ENCODE measurements around the gene LRRC4C. TPM values are rescaled to one million over a fixed set of nuclear protein-coding genes. Genes with fewer than 3 reads are reported as not detected.

Gene LRRC4C
- total and polyA plus RNA-seq, 10 of the 15 experiments (the other 5 are each of a cell fraction or from before 2014, with no cell fraction given), result 1.5 TPM; not detected in 9

GRCh38 chr11:40100162-40100553 is 1359.3 kb downstream of the LRRC4C start:
- no peaks in the 10 kb centered on the region for H3K9me3 ChIP-seq (replicated peaks; ENCODE audit: control insufficient read depth, insufficient read depth, low read length)
- ChIA-PET POLR2A (interaction anchor here (0.7 kb wide), 1 partner anchor 944 kb away, joined by 6 read pairs; no protein-coding TSS in a partner anchor), RAD21 (ENCODE audit: unreplicated experiment) (no interaction called here), CTCF (interaction anchor here (1.1 kb wide), 1 partner anchor 14 kb away, joined by 3 read pairs; no protein-coding TSS in a partner anchor), SMC1A (ENCODE audit: uncharacterized antibody, unreplicated experiment) (no interaction called here)
- in situ Hi-C loops (cut with MboI), result no loop called here
- ATAC-seq (no peak), FAIRE-seq (no peak), DNase-seq (ENCODE audit: low read depth, low spot score) (no peak)
- H3K9ac ChIP-seq (ENCODE audit: control insufficient read depth, insufficient read depth, low read length), result no peak overlapping the region
- H3K4me1 ChIP-seq (ENCODE audit: control insufficient read depth, insufficient read depth, low read length), result no peaks in the 10 kb centered on the region
- intact Hi-C loops (cut with micrococcal nuclease; ENCODE audit: unreplicated experiment), result no loop called here
- H3K27ac ChIP-seq (ENCODE audit: control insufficient read depth, insufficient read depth), result no peak overlapping the region
- no peaks in the 10 kb centered on the region for H3K36me3 ChIP-seq (ENCODE audit: control insufficient read depth in 2 of 2, insufficient read depth in 2 of 2, low read length in 1 of 2)
- WGBS (ENCODE audit: insufficient coverage, insufficient replicate concordance, low lambda C conversion rate, missing lambda C conversion rate), result 24% methylated on average over 5 of the region's 5 CpGs
- H3K4me2 ChIP-seq (ENCODE audit: control insufficient read depth, insufficient read depth), result no peak overlapping the region
- no peak overlapping the region for H3K4me3 ChIP-seq
- H3K79me2 ChIP-seq (ENCODE audit: control insufficient read depth, insufficient read depth, low read length), result no peaks in the 10 kb centered on the region
- no peak overlapping the region for H2AFZ ChIP-seq (ENCODE audit: control insufficient read depth, low read depth, low read length)
- no peaks in the 10 kb centered on the region for H4K20me1 ChIP-seq (ENCODE audit: control insufficient read depth, insufficient read depth)
- no peaks in the 10 kb centered on the region for H3K27me3 ChIP-seq (replicated peaks in 1 of 2; ENCODE audit: control insufficient read depth in 2 of 2, insufficient read depth in 2 of 2, low read length in 1 of 2)
- no TSS peak for BruUV-seq (replicated peaks)
- no peak for TF ChIP-seq RAD21 (IDR thresholded peaks at IDR 0.05; ENCODE audit: insufficient read depth, low read depth, low read length)
- no peak for TF ChIP-seq ASH2L (IDR thresholded peaks at IDR 0.05; ENCODE audit: borderline replicate concordance, low read depth)
- no peak for TF ChIP-seq ZBTB33 (IDR thresholded peaks at IDR 0.05)
- no peak for TF ChIP-seq SREBF2 (IDR thresholded peaks at IDR 0.05; ENCODE audit: low read length)
- no peak for TF ChIP-seq CUX1 (IDR thresholded peaks at IDR 0.05; ENCODE audit: insufficient replicate concordance, low read depth, low read length)
- TF ChIP-seq IKZF2 (IDR thresholded peaks at IDR 0.05), result no peak
- no peak for TF ChIP-seq HDGF (IDR thresholded peaks at IDR 0.05)
- TF ChIP-seq ZNF217 (IDR thresholded peaks at IDR 0.05), result no peak
- no peak for TF ChIP-seq USF2 (IDR thresholded peaks at IDR 0.05; ENCODE audit: borderline replicate concordance, low read depth, low read length)
- TF ChIP-seq STAT3 (IDR thresholded peaks at IDR 0.05; ENCODE audit: low read depth, low read length), result no peak
- TF ChIP-seq NR2C1 (IDR thresholded peaks at IDR 0.05), result no peak
- TF ChIP-seq ZBTB4 (CRISPR knock-in tag; IDR thresholded peaks at IDR 0.05), result no peak
- TF ChIP-seq HCFC1 (IDR thresholded peaks at IDR 0.05; ENCODE audit: low read length), result no peak
